Kidney glomerular epithelial cell (primary cell): ENCODE measurements around the gene SMCO3.
A peak's percentile ranks its signal among the peaks of the same experiment; 100 is the strongest.

Experiments used
- DNase-seq: peaks from one replicate; lab custom pipeline; 2025; lab: John Stamatoyannopoulos, UW

Gene SMCO3

DNA sequence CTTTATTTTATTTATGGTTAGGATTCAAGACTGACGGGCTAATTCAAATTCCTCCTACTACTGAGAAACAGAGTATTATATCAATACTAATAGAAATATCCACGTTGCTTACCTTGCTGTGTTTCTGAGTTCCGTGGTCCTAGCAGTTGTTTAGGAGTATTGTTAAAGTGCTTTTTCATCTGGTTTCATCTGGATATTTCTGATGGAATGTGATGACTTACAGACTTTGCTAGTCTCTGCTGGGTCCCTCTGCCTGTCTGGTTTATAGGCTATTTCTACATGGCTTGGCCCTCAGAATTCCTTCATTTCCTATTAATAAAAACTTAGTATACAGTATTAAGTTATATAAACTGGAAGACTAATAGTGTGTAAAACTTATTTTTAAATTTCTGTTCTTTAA, at the start of gene SMCO3:
Gene SMCO3 (minus strand): TSS at position 169 of the 400 bp plus-strand sequence. CDS start 7,502 bp downstream, outside the sequence.
- DNase-seq: no peak

DNA sequence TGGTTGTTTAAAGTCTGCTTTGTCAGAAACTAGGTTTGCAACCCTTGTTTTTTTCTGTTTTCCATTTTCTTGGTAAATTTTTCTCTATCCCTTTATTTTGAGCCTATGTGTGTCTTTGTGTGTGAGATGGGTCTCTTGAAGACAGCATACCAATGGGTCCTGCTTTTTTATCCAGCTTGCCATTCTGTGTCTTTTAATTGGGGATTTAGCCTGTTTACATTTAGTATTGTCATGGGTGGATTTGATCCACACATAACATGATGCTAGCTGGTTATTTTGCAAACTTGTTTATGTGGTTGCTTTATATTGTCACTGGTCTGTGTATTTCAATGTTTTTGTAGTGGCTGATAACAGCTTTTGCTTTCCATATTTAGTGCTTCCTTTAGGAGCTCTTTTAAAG, 46.5 kb upstream of the SMCO3 start:
- DNase-seq: no peak

DNA sequence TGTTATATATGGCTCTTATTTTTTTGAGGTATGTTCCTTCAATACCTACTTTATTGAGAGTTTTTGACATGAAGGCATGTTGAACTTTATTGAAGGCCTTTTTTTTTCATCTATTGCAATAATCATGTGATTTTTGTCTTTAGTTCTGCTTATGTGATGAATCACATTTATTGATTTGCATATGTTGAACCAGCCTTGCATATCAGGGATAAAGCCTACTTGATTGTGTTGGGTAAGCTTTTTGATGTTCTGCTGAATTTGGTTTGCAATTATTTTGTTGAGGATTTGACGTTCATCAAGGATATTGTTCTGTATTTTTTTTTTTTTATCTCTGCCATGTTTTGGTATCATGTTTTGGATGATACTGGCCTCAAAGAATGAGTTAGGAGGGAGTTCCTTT, 44.5 kb upstream of the SMCO3 start:
- DNase-seq: no peak

DNA sequence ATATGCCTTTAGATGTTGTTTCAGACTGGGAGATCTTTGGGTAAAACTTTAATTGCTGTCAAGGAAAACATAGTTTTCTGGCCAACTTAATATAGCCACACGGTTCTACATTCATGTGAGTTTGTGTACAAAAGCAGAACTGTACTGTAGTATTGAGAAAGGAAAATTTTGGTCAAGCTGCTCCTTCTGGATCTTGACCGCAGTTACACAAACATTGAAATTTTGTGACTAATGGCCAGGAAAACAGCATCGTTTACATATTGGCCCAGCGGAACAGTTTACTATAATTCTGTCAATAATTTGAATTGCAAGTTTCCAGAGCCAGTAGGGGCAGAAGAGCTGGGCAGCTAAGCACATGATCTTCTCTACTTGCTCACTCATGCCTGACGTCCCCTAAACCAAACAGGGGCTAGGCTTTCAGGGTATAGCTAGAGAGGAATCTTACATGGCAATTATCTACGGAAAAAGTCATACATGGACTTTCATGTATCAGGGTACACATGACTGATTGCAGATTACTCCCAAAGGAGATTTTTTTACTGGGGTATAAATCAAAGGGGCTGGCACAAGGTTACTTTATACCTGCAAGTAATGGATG, 40.7 kb upstream of the SMCO3 start:
- DNase-seq: no peak

DNA sequence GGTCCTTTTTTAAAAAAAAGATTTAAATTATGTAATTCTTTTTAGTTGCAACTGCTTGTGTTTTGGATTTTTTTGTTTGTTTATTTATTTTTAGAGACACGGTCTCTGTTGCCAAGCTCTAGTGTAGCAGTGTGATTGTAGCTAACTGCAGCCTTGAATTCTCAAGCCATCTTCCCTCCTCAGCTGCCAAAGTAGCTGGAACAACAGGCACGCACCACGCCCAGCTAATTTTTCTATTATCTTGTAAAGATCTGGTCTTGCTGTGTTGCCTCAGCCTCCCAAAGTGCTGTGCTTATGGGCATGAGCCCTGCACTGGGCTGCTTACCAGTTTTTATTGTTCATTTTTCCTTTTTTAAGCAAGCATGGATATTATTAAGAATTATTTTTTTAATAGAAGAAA, 40.0 kb upstream of the SMCO3 start:
- no peak for DNase-seq

DNA sequence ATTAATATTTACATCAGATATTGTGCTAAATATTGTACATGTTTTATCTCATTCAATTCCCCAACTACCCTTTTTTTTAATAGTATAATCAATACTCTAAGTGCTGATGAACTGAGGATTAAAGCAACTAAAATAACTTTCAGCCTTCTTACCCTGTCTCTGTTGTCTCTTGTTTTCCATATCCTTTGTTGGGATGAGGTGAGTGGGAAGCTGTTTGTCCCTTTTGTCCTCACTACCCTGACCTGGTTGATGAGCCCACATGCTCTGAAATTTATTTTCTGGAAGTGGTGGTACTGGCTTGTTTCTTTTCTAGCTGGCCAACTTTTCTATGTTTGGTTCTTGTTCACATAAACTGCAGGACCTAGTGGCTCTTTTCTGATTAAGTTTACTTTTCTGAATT, 38.9 kb upstream of the SMCO3 start:
- DNase-seq: no peak

DNA sequence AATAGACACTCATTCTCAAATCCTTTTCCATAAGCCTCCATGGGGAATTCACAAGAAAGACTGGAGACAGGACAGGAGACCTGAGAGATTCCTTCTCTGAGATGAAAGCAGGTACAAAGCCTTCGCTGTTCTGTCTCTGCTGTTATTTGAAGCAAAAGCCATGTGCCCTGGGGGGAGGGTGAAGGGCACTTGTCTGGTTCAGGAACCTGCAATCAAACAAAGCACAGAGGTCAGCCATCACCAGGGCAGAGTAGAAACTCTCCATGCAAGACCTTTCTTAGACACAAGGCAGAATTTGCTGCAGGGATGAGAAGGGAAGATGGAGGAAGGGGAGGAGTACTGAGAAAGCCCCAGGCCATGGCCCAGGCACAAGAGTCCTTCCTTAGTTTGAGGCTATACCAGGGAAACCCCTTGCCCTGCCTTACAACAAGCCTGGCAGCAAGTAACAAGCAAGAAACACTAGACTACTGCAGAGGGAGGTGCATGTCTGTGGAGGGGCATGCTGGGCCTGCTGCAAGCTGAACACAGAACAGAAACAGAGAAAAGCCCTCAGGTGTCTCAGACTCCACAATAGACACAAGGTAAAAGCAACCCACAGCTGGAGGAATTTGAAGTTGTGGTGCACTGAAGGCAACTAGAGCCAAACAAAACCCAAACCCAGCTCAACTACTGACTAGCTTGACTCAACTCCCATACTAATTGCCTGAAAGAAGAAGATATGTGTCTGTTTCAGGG, 37.1 kb upstream of the SMCO3 start:
- no peak for DNase-seq

DNA sequence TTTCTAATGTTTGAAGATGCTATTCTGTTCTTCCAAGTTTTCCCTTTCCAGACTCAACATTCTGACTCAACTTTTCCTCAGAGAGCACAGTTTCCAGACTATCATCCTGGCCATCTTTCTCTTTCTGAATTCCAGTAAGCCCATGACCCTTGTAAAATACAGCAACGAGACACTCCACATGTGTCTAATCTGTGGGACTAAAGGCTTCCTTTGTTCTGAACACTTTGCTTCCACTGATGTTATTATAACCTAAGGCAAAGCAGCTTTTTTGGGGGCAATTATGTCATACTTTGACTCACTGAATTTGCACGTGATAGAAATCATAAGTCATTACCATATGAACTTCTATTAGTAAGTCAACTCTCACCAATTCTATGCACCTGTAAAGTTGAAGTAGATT, 35.7 kb upstream of the SMCO3 start:
- DNase-seq: peak; percentile 4

DNA sequence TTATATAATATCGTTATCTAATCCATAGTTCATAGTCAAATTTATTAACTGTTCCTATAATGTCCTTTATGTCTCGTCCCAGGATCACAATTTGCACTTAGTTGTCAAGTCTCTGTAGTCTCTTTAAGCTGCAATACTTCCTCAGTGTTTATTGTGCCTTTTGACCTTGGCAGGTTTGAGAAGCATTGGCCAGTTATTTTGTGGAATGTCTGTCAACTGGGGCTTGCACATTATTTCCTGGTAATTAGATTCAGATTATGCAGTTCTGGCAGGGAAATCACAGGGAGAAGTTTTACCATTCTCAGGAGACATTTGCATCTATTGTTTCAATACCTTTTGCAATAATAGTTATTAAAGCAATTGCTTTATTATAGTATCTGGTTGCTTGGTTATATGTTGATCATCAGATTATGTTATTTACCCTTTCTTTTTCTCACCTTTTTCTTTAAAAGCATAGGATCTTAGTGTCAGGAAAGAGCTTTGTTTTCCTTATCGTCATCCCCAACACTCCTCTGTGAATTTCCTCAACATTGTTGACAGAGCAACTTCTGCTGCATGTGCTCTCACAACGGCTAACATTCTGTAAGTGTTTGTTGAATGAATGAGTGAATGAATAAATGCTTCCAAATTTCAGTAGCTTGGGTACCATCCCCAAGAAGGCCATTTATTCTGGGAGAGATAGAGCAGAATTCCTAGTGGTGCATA, 33.0 kb upstream of the SMCO3 start:
- DNase-seq: no peak

DNA sequence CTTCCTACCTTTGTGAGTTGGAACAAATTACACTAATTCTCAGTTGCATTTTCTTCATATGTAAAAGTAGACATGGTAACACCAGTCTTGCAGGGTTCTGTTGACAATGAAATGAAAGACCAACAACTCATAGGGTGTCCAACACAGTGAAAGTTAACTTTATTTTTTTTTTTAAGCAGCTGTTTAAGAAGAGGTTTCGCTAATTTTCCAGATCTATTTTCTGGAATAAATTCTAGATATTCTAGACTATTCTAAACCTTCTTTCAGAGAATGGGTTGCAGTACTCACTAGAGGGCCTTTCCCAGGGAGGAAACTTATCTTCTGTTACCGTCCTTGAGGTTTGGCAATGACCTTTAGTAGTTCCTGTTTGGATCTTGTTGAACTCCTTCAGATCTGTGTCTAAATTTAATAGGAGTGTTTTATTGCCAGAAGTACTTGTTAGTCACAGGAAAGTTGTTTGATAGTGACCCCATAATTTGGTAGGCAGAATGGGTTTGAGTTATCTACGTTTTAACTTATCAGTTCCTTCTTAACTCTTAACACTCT, 32.1 kb upstream of the SMCO3 start:
- no peak for DNase-seq

DNA sequence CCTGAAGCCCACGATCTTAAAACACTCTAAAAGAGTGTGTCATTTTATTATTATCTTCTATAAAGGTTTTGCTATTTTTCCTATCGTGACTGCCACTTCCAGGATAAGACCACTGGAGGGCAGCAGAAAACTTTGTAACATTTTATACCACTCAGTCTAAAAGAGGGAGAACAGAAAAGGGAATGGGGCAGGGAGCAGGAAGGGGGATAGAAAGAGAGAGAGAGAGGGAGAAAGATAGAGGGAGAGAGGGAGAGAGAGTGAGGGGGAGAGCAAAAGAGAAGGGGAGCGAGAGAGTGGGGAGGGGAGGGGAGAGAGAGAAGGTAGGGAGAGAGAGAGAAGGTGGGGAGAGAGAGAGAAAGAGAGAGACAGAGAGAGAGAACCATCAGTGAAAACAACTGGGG, 31.4 kb upstream of the SMCO3 start:
- DNase-seq: peak; percentile 64

DNA sequence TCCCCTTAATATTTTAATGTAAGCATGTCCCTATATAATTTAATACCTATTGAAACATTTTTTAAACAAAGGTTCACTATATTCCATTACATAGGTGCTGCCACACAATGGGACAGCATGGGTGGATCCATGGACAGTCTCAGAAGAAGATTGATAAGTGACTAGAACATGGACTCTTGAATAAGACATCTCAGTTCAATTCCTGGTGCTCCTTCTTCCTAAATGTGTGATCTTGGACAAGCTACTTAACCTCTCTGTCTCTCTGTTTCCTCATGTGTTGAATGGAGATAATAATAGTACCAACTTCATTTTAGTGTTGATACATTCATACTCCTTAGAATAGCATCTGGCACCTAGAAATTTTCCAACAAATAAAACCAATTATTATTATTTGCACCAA, 30.4 kb upstream of the SMCO3 start:
- DNase-seq: no peak

DNA sequence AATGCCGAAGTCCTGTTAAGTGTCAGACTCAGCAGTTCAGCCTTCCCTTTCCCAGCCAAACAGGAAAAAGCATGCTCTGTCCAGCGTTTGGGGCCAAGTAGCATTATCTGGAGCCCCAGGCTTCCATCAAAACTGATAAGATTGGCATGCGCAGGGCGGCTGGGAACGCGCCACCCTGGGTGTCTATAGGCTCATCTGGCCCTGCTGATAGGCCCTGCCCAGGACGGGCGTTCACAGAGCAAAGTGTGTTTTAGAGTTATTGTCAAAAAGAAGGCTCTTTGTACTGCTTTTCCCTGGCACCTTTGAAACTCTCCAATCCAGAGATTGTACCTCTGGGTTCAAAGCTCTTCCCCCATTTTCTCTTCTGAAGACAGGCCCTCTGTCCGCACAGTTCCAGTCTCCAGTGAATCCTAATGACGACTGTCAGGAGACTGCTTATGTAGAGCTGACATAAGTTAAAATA, 29.5 kb upstream of the SMCO3 start, which contains the start of gene ART4:
Gene ART4 (minus strand): TSS at position 102 of the 463 bp plus-strand sequence. CDS start 413 bp downstream, outside the sequence.
- no peak for DNase-seq

DNA sequence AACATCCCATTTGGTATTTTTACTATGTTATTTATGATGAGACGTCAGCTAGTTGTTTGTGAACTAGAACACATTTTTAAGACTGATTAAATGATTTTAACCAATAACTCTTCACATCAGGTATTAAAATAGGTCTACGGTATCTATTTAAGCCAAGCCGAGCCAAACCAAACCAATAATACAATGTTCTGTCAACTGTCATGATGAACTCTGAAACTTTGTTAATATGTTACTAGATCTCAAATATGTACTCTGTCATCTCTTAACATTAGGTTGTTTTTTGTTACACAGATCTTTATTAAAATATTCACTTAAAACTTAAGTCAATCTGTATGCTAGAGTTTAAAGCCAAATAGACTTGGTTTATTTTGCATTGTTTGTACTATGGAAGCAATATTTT, 28.3 kb upstream of the SMCO3 start:
- DNase-seq: no peak

DNA sequence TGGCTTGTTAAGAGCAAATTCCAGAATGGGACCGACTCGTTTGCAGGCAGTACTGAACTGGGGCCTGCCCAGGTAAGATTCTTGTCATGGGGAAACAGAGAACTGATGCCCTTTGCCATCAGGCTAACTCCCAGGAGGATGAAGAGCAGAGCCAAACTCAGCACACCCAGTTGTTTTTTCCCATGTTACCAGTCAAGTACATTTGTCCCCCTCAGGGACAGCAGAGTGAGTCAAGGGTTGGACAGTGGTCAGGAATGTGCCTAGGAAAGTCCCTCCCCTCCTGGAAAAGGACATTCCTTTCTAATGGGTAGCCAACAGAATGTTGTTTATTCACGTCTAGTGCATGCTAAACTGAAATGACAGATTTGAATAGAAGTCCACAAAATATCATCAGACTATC, 27.8 kb upstream of the SMCO3 start:
- peak; percentile 26 for DNase-seq

DNA sequence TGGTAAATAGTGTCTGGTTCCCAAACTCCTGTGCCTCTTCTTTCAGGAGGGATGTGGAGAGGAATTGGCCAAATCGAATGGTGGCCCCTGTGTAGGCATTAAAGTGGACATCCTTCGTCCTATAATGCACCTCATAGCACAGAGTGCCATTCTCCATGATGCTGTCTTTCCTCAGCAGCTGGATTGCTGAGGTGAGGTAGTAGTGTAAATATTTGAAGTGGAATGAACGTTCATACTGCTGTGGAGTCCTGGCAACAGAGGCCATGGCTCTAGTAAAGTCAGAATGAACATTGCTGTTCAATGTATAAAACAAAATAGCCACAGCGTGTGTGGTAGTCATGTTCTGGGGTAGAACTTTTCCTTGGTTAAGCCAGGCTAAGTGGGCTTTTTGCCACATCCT, 26.6 kb upstream of the SMCO3 start:
- no peak for DNase-seq

DNA sequence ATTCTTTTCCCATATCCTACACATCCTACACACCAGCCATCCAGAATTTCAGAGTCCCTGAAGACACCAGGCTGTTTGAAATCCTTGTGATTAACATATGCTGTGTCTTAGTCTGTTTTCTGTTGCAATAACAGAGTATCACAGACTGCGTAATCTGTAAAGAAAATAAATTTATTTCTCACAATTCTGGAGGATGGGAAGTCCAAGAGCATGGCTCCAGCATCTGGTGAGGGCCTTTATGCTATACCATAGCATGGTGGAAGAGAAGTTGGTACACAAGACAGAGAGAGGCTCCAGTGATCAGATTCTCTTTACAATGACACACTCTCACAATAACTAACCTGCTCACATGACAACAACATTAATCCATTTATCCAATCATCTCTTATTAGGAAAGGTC, 25.3 kb upstream of the SMCO3 start:
- DNase-seq: no peak

DNA sequence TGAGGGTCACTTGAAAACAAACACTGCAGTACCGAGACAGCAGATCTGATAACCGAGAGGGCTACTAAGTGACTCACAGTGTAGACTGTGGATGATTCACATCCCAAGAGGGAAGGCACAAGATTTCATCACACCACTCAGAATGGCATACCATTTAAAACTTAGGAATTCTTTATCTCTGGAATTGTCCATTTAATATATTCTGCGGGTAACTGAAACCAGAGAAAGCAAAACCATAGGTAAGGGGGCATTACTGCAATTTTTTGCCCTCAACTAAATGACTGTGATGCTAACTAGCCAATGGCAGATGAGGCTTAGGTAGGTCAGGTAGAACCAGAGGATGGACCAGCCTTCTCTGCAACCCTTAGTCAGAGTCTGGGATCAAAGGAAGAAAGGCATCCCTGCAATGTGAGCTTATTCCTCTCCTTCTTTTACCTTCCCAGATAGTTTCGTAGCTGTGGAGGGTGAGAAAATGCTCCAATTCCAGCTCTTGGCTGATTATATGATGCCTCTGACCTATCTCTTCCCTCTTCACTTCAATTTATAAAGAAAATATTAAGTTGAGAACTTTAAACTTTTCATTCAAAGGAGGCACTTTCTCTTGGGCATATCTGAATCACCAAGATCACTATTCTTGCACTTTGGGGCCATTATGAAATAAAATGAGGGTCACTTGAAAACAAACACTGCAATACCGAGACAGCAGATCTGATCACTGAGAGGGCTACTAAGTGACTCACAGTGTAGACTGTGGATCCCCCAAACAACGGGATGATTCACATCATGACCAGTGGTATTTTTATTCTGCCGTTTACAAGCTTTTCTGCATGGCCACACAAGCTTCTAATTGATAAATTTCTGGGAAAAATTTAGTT, 22.6 kb upstream of the SMCO3 start:
- DNase-seq: peak; percentile 86

DNA sequence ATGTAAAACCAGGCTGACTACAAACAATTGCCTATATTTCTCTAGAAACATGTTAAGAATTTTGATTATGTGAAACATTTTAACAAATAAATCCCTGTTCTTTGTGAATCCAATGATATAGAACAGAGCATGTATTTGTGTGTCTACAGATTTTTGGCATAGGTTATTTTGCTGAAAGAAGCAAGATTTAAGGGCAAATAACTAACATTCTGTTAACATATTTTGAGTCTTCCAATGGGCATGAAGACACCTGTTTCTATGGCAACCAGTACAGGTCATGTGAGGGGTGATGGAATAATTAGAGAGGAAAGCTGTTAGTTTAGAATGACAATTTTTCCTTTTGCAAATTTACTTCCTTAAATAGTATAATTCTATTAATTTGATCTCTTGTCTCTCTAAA, 20.5 kb upstream of the SMCO3 start:
- no peak for DNase-seq

DNA sequence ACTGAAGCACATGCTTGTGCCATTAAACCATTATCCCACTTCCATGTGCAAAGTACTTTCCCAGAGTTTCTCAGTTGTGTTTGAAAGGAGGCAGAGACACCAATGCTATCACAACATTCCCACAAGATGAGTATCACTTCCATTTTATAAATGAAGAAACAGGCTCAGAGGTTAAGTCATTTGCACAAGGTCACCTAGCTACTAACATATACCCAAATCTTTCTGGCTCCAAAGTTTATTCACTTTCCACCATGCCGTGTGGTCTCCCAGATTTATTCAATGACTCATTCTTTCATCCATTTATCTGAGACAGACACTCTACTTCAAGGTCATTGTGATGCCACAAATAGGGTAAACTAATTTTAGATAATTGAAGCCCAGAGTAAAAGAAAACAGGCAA, 20.0 kb upstream of the SMCO3 start:
- DNase-seq: no peak

DNA sequence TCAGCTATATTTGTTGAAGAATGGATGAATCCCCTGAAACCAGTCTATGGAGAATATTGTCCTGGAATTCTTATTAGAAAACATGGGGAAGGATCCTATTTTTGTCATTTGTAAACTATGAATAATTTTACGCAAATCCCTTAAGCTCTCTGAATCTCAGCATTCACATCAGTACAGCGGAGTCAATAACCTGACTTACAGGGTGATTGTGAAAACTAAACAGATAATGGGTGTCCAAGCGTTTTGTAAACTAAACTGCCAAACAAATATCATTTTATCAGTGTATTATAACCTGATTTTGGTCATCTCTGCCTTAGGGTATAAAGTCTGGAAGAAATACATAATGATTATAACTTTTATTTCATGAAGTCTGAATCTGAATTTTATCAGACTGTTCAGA, 19.4 kb upstream of the SMCO3 start:
- DNase-seq: no peak

DNA sequence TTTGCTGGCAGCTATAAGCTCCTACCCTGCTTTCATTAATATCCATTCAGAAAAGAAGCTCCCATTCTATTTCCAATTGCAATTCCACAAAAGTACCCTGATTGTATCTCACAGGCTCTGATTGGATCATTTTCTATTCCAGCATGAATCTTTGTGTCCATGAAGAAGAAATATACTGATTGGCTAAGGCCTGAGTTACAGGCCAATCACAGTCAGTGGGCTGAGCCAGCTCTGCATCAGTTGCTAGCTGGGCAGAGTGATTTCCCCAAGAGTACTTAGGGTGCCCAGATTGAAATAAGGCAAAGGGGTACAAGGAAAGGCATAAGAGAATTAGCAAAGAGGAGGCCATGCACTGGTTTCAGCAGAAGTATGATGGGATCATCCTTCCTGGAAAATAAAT, 14.9 kb upstream of the SMCO3 start:
- no peak for DNase-seq
